ENCODE measurements around the gene DAPK2.

The DAPK2 gene

DNA sequence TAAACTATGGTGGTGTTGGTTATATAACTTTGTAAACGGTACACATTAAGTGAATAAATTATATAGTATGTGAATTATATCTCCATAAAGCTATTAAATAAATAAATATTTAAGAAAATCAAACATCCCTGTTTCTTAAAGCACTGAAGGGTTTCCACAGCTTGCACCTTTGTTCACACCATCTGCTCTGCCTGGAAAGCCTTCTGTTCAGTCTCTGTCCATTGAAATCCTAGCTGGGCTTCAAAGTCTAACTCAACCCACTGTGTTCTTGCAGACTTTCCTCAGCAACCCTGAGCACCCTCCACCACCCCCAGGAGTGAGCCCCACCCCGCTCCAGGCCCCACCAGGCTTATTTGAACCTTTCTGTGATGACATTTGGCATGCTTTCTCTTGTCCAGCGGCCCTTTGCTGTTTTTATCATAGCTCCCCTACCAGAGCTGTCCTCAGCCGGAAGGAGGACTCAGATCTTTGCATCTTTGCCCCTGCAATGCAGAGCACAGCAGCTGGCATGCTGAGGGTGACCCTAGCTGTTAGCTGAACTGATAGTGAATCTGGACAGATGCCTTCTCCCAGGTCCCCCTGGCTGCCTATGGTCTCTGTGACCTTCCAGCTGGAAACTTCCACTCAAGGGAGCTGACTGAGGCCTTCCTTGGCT lies 105.2 kb downstream of the DAPK2 start:
- DNase-seq: no peak

DNA sequence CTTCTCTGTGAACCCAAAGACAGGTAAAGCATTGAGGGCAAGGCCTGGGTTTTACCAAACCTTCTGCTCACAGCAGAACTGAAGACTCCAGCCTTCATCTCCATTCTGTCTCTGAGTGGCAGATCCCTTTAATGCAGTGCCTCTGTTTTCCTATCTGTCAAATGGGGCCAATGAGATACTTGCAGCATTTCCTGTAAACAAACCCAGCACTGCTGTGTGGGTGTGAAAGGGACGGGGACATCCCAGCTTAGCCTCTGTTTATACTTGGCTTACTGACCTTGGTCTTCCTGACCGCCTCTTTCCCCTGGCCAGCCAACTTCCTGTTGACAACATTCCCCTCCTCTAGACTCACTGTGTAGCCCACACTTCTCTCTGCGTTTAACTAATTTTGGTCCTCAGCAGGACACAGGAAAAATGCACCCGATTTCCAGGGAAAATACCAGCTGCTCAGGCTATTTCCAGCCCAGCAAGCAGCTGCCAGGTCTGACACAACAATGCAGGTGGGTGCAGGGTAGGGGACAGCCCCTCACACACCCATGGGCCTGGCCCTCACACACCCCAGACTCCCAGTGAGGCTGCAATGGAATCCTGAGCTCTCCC lies 106.7 kb downstream of the DAPK2 start:
- no peak for DNase-seq

DNA sequence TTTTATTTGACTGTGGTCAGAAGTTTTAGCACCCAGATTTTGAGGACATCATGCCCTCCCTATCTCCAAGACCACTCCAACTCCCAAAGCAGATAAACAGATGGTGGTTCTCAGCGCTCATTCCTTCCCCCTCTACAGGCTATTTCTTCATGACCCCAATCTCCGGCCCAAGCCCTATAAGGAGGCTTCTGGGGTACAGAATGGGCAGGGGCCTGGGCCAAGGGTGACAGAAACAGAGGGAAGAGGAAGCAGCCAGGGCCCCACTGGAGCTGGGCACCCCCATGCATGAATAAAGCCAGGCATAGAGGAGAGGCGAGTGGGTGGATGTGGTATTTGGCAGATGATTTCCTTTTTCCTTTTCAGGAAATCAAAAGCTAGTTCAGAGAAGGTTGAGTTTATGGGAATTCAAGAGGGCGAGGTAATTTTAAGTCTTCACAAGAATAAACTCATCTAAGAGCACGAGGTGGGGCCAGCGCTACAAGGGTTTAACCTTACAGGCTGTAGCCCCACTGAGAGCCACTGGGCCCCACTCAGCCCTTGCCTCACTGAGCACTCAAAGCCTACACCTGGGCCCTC lies 107.7 kb downstream of the DAPK2 start:
- DNase-seq: no peak

DNA sequence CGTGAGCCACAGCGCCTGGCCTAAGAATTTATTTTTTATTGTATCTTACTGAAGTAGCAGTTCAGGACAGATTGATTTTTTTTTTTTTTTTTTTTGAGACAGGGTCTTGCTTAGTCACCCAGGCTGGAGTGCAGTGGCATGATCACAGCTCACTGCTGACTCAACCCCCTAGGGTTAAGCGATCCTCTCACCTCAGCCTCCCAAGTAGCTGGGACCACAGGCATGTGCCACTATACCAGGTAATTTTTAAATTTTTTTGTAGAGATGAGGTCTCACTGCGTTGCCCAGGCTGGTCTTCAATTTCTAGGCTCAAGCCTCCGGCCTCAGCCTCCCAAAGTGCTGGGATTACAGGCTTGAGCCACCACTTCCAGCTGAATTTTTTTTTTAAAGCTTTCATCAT lies 112.8 kb downstream of the DAPK2 start:
- DNase-seq: no peak

DNA sequence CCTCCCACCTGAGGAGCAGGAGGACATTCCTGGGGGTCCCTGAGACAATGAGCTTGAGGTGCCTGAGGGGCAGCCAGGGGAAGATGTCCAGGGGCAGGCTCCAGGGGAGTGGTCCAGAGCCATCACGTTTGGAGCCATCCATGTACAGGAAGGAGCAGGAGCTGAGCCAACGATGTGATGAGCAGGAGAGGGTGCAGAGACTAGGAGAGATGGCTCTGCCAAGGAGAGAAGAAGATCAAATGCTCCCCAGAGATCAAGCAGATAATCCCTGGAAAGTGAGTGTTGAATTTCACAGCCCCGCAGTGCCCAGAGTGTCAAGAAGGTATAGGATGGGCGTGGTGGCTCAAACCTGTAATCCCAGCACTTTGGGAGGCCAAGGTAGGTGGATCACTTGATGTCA lies 114.7 kb downstream of the DAPK2 start:
- DNase-seq: no peak

DNA sequence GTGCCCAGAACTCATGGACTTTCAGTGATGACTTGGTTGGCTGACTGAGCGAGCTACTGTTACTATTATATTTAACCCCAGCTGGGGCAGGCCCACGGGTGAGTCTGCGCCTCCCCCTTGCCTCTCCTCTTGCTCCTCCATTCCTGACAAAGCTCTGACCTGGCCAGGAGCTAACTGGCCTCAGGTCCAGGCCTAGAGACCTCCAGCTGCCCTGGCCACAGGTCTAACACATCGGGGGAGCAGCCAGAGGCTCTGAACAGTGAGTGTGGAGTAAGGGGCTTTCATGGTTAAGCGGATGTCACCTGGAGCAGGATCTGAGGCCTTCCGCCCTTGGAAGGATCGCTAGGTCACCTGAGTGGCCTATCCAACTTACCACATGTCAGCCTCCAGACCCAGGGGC lies 116.3 kb downstream of the DAPK2 start:
- no peak for DNase-seq

DNA sequence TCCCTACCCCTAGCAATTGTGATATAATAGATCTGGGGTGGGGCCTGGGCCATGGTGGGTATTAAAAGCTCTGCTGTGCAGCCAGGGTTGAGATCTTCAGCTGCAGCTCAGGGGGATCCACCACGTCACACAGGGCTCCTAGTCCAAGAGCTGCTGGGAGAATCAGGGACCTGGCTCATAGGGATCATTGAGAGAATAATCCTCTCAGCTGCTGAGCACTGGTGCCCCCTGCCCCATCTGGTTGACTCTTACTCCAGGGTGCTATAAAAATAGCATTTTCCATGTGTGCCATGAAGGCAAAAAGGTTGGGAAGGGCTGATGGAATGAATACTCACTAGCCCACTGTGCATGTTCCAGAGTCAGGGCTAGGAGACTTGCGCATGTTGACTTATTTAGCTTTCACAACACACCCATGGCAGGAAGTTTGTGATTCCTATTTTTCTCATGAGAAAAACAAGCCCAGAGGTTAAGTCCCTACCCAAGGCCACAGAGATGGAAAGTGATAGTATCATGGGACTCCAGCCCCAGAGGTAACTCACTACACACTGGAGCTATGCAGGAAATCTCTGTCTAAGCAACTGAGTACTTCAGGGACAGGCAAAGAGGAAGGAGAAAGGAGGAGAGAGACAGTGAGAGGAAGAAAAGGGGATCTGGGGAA lies 118.0 kb downstream of the DAPK2 start:
- no peak for DNase-seq

DNA sequence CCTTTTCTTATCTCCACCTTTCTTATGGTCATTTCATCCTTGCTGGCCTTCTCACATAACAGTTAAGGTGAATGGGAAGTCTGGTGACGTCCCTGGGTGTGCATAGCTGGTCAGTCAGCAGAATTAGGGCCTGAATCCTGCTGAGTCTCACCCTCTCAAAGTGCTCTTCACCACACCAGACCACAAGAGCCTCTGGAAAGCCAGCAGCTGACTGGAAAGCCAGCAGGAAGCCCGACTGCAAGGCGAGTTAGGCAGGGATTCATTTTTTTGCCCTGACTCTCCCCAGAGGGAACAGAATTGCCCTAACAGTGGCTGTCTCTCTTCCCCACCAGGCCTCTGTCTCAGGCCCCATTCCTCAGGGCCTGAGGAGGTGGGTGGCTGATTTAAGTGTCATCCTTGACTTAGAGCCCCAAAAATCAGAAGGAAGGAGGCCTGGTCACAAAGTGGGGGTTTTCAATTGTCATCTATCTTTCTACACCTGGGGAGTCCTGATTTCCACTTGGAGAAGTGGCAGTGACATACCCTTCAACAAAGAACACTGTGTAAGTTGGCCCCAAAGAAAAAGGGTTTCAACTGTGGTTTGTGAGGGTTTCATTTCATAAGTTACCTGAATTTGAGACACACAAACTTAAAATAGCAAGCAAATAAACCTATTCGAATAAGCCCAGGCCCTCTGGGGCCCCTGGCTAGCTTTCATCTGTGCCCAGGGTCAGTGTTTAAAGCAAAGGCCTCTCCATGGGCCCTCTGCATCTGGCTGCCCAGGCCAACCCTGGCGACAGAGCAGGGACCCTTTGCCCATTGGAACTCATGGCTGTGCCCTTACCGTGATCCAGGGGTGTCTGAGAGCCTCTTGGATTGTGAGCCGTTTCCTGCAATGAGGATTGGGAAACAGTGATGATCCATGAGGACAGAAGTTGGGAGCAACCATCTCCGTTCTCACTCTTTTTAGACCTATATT lies 122.0 kb downstream of the DAPK2 start:
- no peak for DNase-seq

DNA sequence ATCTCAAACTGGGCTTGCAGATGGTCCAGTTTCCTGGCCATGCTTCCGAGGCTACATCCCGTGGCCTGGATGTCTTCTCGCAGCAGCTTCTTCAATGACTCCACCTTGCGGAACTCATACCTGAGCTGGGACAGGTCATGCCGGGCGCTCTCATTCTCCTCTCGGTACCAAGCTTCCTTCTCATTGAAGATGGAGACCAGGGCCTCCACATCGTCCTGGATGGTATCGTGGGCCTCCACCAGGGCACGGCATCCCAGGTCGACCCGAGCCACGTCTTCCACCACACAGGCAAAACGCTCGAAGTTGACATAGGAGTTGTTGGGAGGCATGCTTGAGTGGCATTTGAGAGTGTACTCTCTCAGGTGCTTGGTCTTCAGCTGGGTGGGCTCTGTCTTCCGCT lies 123.4 kb downstream of the DAPK2 start:
- no peak for DNase-seq

DNA sequence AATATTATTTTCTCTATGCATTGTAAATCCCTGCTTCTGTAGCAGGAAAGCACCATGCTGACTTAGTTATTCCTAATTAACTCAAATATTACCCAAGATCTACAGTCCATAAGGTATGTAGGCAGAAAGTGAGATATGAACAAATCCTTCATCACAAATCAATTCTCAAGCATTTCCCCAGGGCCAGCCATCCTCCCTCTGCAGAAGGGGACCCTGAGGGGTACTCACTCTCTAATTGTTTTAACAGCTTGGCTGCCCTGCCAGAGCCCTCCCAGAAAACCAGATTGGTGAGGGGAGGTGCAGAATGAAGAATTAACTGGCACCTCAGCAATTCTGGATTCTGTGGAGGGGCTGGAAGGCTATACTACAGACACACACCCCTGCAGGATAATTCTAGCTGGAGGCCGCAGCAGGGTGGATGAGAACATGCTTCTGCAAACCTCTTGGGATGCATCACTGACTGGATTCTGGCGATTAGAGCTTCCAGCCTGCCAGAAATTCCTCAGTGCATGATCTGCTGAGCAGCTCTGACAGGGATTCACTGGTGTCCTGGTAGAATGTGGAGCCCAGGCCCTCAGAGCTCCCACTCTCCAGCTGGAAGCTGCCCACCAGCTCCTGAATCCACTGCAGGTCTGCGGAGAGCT lies 123.9 kb downstream of the DAPK2 start:
- DNase-seq: no peak

DNA sequence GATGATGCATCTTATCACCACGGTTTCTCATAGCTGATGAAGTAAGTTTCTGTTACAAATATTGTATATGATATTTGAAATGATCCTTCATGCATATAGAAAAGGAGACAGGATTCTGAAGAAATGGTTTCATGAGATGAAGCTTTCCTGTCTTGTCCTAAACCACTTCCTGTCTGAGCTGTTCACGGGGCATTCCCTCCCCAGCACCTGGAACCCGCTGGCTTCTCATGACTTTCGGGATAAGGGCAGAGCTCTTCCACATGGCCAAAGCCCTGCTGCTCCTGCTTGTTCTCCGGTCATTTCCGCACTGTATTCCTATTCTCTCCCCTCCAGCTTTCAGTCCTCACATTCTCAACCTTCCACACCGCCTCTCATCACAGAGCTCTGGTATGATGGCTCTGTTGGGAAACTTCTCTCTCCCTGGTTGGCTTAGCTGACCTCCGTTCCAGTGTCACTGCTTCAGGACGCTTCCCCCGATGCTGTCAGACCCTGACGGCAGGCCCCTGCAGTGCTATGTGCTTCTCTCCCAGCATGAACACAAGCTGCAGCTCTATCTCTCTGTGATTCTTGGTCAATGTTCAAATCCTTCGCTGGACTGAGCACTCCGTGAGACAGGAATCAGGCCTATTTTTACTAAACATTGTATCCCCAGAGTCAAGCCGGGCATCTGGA lies 125.6 kb downstream of the DAPK2 start:
- no peak for DNase-seq

DNA sequence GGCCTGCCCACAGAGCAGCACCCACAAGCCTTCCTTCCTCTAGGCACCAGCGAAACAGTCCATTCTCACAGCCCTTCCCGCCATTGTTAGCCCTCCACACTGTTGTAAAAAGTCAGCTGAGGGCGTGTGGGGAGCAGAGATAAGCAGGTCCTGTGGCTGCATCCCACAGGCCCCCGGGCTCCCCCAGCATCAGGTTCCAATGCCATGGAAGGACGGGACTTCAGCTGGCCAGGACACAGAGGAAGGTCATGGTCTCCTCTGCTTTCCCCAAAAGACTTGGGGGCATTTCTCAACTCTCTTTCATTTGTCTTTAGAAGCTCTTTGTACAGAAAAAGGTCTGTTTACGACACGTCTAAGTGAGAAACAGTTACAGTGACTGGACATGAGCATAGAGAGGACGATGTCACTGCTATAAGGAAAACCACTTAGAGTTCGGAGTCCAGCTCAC lies 127.4 kb downstream of the DAPK2 start:
- no peak for DNase-seq

DNA sequence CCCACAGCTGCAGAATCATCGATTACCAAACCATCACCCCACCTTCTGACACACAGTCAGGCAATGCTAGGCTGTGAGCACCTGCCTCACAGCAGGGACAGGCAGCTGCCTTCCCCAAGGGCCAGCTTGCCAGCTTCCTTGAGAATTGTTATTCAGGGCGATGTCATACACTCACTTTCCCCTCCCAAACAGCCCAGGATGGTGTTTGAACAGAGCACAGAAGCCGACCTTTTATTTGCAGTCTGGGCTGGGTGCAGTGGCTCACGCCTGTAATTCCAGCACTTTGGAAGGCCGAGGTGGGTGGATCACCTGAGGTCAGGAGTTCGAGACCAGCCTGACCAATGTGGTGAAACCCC lies 128.0 kb downstream of the DAPK2 start:
- DNase-seq: peak; percentile 37

DNA sequence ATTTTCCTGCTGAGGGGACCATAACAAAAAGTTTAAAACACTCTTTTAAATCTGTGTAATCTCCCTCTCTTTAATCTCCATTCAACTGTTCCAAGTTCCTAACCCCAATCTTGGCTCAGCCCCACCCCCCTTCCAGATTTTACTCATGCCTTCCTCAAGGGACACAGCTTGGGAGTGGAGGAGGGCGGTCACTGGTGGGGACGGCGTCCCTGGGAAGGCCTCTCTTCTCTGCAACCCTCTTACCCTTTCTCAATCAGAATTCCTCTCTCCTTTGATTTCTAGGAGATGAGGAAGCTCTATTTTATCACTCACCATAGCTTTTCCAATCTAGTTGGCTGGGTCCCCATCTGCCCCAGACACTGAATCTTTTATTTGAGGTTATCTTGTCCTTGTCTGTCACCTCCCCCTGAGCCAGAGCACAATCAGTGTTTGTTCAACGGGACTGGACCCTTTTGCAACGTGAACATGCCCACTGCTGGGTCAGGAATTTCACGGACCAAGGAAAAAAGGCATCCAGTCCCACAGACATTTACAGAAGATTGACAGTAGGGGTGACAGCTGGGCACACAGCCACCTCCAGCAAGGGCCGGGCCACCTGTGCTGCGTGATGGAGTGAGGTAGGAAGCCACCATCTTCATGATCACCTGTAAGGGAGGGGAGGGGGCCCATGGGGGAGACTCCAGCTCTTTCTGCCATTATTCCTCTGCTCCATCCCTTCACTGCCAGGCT lies 128.5 kb downstream of the DAPK2 start:
- no peak for DNase-seq

DNA sequence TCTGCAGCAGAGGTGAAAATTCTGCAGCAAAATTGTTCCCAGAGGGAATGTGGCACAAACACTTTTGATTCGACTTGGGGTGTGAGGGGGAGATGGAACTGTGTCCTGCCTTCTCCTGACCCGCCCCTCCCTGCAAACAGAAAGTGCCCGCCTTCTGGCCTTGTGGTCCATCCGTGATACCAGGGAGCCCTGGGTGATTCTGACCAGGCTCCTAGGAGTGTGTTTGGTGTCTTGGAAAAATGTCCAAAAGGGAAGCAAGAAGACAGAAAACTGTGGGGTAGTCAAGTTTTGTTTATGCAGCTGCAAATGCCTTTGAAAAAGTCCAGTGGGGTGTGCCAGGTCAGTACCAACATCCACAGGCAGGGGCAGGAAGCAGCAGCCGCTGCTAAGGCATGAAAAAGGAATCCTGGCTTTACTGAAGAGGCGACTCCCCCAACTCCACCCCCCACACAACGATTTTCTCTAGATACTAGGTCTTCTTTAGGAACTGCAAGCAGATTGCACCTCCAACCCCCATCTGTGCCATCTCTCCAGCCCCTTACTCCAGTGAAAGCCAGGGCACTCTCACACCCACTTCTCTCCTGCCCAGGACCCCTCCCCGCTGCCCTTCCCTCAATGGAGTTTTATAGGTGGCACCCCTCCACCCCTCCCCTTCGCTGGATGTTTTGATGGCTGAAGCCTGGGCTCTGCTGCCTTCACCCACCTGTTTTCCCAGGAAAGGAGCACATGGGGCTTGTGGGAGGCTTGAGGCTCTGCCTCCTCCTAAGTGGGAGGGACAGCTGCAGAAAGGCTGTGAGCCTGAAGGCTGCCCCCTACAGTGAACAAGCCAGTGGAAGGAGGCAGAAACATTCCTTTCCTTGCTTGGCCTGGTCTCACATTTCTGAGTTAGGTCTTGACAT lies 130.2 kb downstream of the DAPK2 start:
- no peak for DNase-seq

DNA sequence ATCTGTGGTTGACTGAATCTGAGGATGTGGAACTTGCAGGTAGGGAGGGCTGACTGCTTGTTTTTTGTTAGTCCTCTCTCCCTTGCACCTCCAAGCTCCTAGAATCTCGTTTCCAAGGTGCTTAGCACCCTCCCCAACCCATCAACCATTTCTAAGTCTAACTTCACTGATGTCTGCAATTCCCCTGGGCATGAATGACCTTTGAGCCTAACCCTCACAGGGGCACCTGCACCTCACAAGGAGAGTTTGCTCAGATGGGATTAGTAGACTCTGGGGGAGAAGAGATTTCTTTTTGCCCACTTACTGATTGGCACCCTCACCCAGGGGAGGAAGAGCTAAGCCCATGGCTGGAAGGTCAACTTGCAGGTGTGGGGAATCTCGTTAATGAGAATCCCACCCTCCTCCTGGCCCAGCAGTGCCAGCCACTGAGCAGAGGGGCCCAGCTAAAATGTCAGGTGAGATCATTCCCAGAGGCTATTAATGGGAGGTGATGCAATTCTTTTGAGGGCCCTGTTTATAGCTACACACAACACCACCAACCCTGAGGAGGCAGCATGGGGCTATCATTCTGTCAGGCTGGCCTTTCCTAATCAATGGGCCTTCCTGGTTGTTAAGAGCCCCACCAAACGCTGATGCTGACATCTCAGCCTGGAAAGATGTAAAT lies 130.9 kb downstream of the DAPK2 start:
- DNase-seq: no peak

DNA sequence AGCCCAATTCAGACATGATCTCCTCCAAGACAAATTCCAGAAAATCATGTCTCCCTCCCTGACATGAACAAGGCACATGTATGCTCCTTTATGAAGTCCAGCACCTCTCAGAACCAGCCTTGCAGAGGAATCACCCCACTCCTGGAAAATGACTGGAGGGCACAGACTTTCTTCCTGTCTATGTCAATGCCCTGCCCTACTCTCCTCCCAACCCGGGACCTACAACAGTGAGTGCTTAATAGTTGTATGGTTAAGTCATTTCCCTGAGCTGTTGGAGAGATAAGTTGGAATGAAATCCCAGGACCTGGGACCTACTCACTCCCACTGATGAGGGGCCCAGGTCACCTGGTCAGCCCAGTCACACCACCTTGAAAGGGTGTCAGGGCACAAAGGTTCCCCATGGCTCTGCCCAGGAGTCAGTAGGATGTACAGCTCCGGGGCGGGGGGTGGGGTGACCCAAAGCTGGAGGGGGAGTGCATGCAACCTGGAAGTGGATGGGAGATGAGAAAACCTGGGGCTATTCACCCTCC lies 132.4 kb downstream of the DAPK2 start:
- no peak for DNase-seq

DNA sequence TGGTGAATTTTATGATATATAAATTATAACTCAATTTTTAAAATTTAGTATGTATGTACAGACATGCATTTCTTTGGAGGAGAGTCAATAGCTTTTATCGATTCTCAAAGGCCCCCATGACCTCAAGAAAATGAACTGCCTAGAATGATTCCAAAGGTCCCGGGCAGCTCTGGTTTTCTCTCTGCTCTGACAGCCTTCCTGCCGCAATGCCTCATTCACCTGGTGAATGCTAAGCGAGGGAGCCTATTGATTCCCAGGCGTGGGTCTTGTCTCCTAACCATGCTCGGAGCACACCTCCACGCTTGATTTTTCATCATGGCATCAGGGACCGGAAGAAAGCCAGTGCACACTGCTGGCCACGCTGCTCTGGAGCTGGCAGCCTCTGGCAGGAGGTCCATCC lies 132.9 kb downstream of the DAPK2 start:
- no peak for DNase-seq

DNA sequence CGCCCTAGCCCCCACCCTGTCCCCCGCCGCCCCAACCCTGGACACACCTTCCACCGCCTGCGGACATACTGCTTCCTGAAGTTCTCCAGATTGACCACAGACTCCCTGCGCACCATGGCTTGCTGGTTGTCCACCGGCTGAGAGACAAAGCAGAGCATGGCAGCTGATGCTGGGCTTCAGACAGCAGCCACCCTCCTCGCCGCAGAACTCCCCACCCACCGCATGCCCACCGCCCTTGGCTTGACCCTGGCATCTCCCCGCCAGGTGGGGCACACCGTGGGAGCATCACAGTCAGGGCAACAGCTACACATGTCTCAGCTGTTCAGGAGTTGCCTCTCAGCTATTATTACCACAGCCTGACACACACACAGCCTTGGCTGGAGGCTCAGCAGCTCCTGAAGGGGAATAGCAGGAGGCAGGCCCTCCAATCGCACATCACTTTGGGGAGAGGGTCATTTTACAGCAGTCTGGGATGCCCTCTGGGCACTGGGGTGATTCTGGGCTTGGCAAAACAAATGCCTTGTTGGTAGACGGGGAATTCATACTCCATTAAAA lies 134.1 kb downstream of the DAPK2 start:
- DNase-seq: no peak
